IMR-90 (cell line): ENCODE measurements around the gene TPO. TPM values are rescaled to one million over a fixed set of nuclear protein-coding genes. Genes with fewer than 3 reads are reported as not detected.
"Not testable (repeated sequence)": the region's sequence is repeated elsewhere in the genome, so short reads cannot be mapped to it uniquely, and the experiment has no call there.

Source experiments
- ATAC-seq: fragments of 200-7000 bp; cut with Tn5 transposase; 2 replicates; pipeline ENCODE4 v1.9.1; 2020; ENCODE audit warnings: low read depth, mild to moderate bottlenecking, moderate library complexity
- BruUV-seq: library from RNA; stranded (reverse); fragments of 400-500 nt; replicated peaks from 2 replicates; lab custom pipeline; 2021; lab: Mats Ljungman, UMichigan
- CTCF ChIA-PET: fragments of 300-600 bp; formaldehyde crosslinking; extraction: SDS; loops from one replicate; lab custom pipeline; 2021; ENCODE audit warnings: antibody characterized with exemption; lab: Yijun Ruan, JAX
- POLR2A ChIA-PET: fragments of 300-600 bp; sonication (Branson Sonifier 250); formaldehyde crosslinking; loops from one replicate; lab custom pipeline; 2022; ENCODE audit warnings: antibody characterized with exemption; ENCODE audit not compliant: unreplicated experiment; lab: Charles Lee
- DNase-seq: peaks from one replicate; pipeline ENCODE4 v3.0.0; 2013
- H2AFZ ChIP-seq: replicated peaks from 2 replicates; pipeline ENCODE3; 2013; ENCODE audit warnings: low read length, mild to moderate bottlenecking; ENCODE audit not compliant: poor library complexity
- H2AK5ac ChIP-seq: 2 replicates; pipeline ENCODE4 v1.6.1; 2013; ENCODE audit warnings: low read depth, low read length, inconsistent platforms
- H2AK9ac ChIP-seq: replicated peaks from 2 replicates; pipeline ENCODE3; 2013; ENCODE audit warnings: mild to moderate bottlenecking, low read depth, low read length, moderate library complexity; ENCODE audit not compliant: poor library complexity
- H2BK120ac ChIP-seq: 2 replicates; pipeline ENCODE4 v1.6.1; 2013; ENCODE audit warnings: low read depth, low read length, inconsistent platforms
- H2BK15ac ChIP-seq: 3 replicates; pipeline ENCODE4 v1.6.1; 2013; ENCODE audit warnings: low read depth, low read length, inconsistent platforms
- H2BK20ac ChIP-seq: 2 replicates; pipeline ENCODE4 v1.6.1; 2013; ENCODE audit warnings: low read depth, mild to moderate bottlenecking, inconsistent platforms, low read length, moderate library complexity
- H2BK5ac ChIP-seq: 2 replicates; pipeline ENCODE4 v1.6.1; 2013; ENCODE audit warnings: mild to moderate bottlenecking, low read depth, low read length, inconsistent platforms; ENCODE audit not compliant: poor library complexity, severe bottlenecking
- H3K14ac ChIP-seq: replicated peaks from 2 replicates; pipeline ENCODE4 v1.6.1; 2013; ENCODE audit warnings: low read depth, low read length, inconsistent platforms
- H3K18ac ChIP-seq: 2 replicates; pipeline ENCODE4 v1.6.1; 2013; ENCODE audit warnings: low read depth, low read length, control low read depth
- H3K23ac ChIP-seq: 2 replicates; pipeline ENCODE4 v1.6.1; 2013; ENCODE audit warnings: low read depth, low read length, inconsistent platforms
- H3K27ac ChIP-seq: 2 replicates; pipeline ENCODE4 v1.5.1; 2013; ENCODE audit warnings: mild to moderate bottlenecking, control low read depth, low read length; ENCODE audit not compliant: insufficient read depth
- H3K27me3 ChIP-seq: 2 replicates; pipeline ENCODE4 v1.6.1; 2013; ENCODE audit warnings: low read length; ENCODE audit not compliant: control insufficient read depth, insufficient read depth
- H3K36me3 ChIP-seq: 2 replicates; pipeline ENCODE4 v1.6.1; 2013; ENCODE audit warnings: low read length, mixed read lengths; ENCODE audit not compliant: control insufficient read depth, insufficient read depth
- H3K4ac ChIP-seq: 2 replicates; pipeline ENCODE4 v1.6.1; 2013; ENCODE audit warnings: low read depth, low read length, inconsistent platforms
- H3K4me1 ChIP-seq: 2 replicates; pipeline ENCODE4 v1.6.1; 2013; ENCODE audit warnings: low read length, mixed read lengths; ENCODE audit not compliant: control insufficient read depth, insufficient read depth
- H3K4me2 ChIP-seq: 2 replicates; pipeline ENCODE4 v1.6.1; 2013; ENCODE audit warnings: low read depth, mild to moderate bottlenecking, control low read depth, low read length, moderate library complexity
- H3K4me3 ChIP-seq: 2 replicates; pipeline ENCODE4 v1.5.1; 2013; ENCODE audit warnings: low read depth, mild to moderate bottlenecking, control low read depth, low read length, moderate library complexity; ENCODE audit not compliant: insufficient read depth
- H3K56ac ChIP-seq: 2 replicates; pipeline ENCODE4 v1.6.1; 2013; ENCODE audit warnings: low read length, inconsistent platforms; ENCODE audit not compliant: insufficient read depth; ENCODE audit errors: extremely low read depth
- H3K79me1 ChIP-seq, 2 experiments: 2 replicates each; pipeline ENCODE4 v1.6.1; 2013; ENCODE audit warnings: low read length in 2 of 2, inconsistent platforms in 1 of 2, low read depth in 1 of 2
- H3K9ac ChIP-seq: 2 replicates; pipeline ENCODE4 v1.6.1; 2013; ENCODE audit warnings: low read depth, low read length, control low read depth
- H3K9me1 ChIP-seq: 2 replicates; pipeline ENCODE4 v1.6.1; 2013; ENCODE audit warnings: low read length, inconsistent platforms; ENCODE audit not compliant: insufficient read depth
- H3K9me3 ChIP-seq: 2 replicates; pipeline ENCODE4 v1.6.1; 2013; ENCODE audit warnings: low read length; ENCODE audit not compliant: control insufficient read depth, insufficient read depth
- H4K20me1 ChIP-seq: 2 replicates; pipeline ENCODE4 v1.6.1; 2013; ENCODE audit warnings: low read length, inconsistent platforms; ENCODE audit not compliant: insufficient read depth
- H4K5ac ChIP-seq: 2 replicates; pipeline ENCODE4 v1.6.1; 2013; ENCODE audit warnings: mild to moderate bottlenecking, low read depth, low read length, control low read depth
- H4K8ac ChIP-seq, 2 experiments: 2 replicates each; pipeline ENCODE4 v1.6.1; 2013; ENCODE audit warnings: low read depth in 2 of 2, low read length in 2 of 2, control low read depth in 1 of 2, inconsistent platforms in 1 of 2
- H4K91ac ChIP-seq: 2 replicates; pipeline ENCODE4 v1.6.1; 2013; ENCODE audit warnings: low read depth, low read length, inconsistent platforms; ENCODE audit not compliant: insufficient read depth
- MAFK ChIP-seq: IDR thresholded peaks from 2 replicates; pipeline ENCODE4 v1.6.1; 2012; ENCODE audit warnings: low read depth, low read length, improper control_type of control experiment
- MAZ ChIP-seq: IDR thresholded peaks from 2 replicates; pipeline ENCODE4 v1.6.1; 2012; ENCODE audit warnings: low read depth, mild to moderate bottlenecking, low read length, improper control_type of control experiment, moderate library complexity, borderline replicate concordance
- whole genome bisulfite sequencing, 2 experiments: methylation state at CpG; one replicate each; pipeline versions ENCODE4 v1.1.5 to v1.1.7; 2013; ENCODE audit warnings: missing lambda C conversion rate in 2 of 2; ENCODE audit not compliant: insufficient read length in 1 of 2; ENCODE audit errors: extremely low coverage in 2 of 2; 5-methylcytosine and 5-hydroxymethylcytosine counted together
- dilution Hi-C: fragments of 300-500 bp; cut with HindIII; formaldehyde crosslinking; loops from one replicate; pipeline ENCODE4 v1.14.3; 2018; ENCODE audit warnings: low sequenced_read_pairs; ENCODE audit not compliant: unreplicated experiment
- in situ Hi-C: fragments of 300-500 bp; cut with MboI; formaldehyde crosslinking; loops from 3 replicates; pipeline ENCODE4 v1.14.3; 2019; ENCODE audit warnings: low sequenced_read_pairs, inconsistent platforms, mixed read lengths
- intact Hi-C: fragments of 100-400 bp; cut with micrococcal nuclease; formaldehyde crosslinking; loops from 2 replicates; pipeline ENCODE4 v1.10.0; 2022
- polyA plus RNA-seq, 3 experiments: library from polyadenylated mRNA; depleted of rRNA; stranded (reverse); fragments of >200 nt; gene quantifications; 2 replicates each; pipeline ENCODE4 v1.2.3, GENCODE V29; 2012; ENCODE audit warnings: low replicate concordance in 1 of 3
- total RNA-seq: library from RNA; depleted of rRNA; stranded (reverse); fragments of >200 nt; gene quantifications from 2 replicates; pipeline ENCODE4 v1.2.3, GENCODE V29; 2012

TPO gene
- total and polyA plus RNA-seq, 2 of the 4 experiments (the other 2 are of a cell fraction), result not detected

DNA sequence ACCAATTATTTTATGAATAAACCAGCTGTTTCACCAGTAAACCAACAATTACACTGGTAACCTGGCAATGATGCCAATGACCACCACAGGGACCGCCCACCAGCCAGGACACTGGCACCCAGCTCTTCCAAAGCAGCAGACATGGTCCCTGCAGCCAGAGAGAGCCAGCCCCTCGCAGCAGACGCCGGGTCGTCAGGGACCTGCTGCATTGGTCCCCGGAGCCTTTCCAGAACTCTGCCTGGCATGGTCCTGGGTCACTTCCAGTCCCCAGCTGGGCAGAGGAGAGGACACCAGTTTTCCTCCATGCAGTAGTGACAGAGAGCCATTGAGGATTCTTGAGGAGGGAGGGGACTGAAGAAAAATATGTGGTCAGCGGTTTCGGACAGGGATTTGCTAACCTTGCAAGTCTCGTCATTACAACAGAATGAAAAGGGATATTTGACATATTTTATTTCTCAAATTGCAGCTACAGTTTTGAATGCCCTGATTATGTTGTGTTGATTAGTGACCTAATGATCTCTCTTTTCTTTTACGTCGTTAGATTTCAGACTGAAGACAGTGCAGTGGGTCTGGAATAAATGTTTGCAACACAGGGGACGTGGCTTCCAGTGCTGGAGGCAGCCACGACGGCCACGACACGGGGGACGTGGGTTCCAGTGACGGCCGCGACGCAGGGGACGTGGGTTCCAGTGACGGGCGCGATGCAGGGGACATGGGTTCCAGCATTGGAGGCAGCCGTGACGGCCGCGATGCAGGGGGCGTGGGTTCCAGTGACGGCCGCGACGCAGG is 154.5 kb downstream of the TPO start:
- dilution Hi-C loops, result no loop called here
- Histone ChIP-seq H3K4me1 (no peaks in the 10 kb centered on the region; the same call in 1 of the 2 replicates), H4K20me1 (no peaks in the 10 kb centered on the region), H3K9me3 (no peaks in the 10 kb centered on the region; the same call in 1 of the 2 replicates), H3K56ac (no peak overlapping the region), H2BK120ac (no peak overlapping the region), H4K8ac (no peak overlapping the region), H3K79me1 (no peaks in the 10 kb centered on the region), H3K14ac (no peak overlapping the region), H3K27ac (no peak overlapping the region), H4K91ac (no peak overlapping the region), H2BK5ac (no peak overlapping the region), H2AK9ac (no peak overlapping the region), H3K9me1 (no peaks in the 10 kb centered on the region; the same call in 1 of the 2 replicates), H3K36me3 (no peaks in the 10 kb centered on the region), H2AK5ac (no peak overlapping the region), H3K4me3 (no peak overlapping the region), H3K4me2 (no peak overlapping the region), H3K23ac (no peak overlapping the region), H3K4ac (no peak overlapping the region), H2AFZ (no peak overlapping the region), H3K9ac (no peak overlapping the region), H4K5ac (no peak overlapping the region), H3K27me3 (peaks cover 13% of the 10 kb centered on the region), H2BK20ac (no peak overlapping the region), H2BK15ac (no peak overlapping the region), H3K18ac (no peak overlapping the region)
- ATAC-seq (no peak), DNase-seq (no peak)
- ChIA-PET CTCF (interaction anchor here (1.0 kb wide), 1 partner anchor 26 kb away, joined by 3 read pairs; no protein-coding TSS in a partner anchor), POLR2A (no interaction called here)
- no TSS peak for BruUV-seq
- no peak for TF ChIP-seq MAZ
- 0 out of 2 replicates have a peak, but pooled peaks have one; percentile 26 for TF ChIP-seq MAFK
- intact Hi-C loops, result no loop called here
- in situ Hi-C loops, result no loop called here
- 71% methylated on average over 1 of the region's 34 CpGs; no CpG with 5 or more reads in 1 of the 2 experiments for WGBS, 2 experiments

DNA sequence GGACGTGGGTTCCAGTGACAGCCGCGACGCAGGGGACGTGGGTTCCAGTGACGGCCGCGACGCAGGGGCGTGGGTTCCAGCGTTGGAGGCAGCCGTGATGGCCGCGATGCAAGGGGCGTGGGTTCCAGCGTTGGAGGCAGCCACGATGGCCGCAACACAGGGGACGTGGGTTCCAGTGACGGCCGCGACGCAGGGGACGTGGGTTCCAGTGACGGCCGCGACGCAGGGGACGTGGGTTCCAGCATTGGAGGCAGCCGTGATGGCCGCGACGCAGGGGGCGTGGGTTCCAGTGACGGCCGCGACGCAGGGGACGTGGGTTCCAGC is 155.0 kb downstream of the TPO start:
- H2AK5ac ChIP-seq, H4K5ac ChIP-seq, H2AK9ac ChIP-seq, POLR2A ChIA-PET, H3K4ac ChIP-seq, H2BK20ac ChIP-seq, H2BK5ac ChIP-seq, DNase-seq, H3K9me3 ChIP-seq, intact Hi-C loops, H3K4me3 ChIP-seq, H2BK120ac ChIP-seq, ATAC-seq, dilution Hi-C loops, H3K4me2 ChIP-seq, H3K18ac ChIP-seq, H2AFZ ChIP-seq, in situ Hi-C loops, H4K91ac ChIP-seq, H2BK15ac ChIP-seq, H3K27ac ChIP-seq, H4K20me1 ChIP-seq, BruUV-seq, H3K9me1 ChIP-seq, H4K8ac ChIP-seq, H3K56ac ChIP-seq, H3K36me3 ChIP-seq, H3K9ac ChIP-seq, H3K4me1 ChIP-seq, H3K23ac ChIP-seq, H3K14ac ChIP-seq, H3K79me1 ChIP-seq: not testable (repeated sequence)
- WGBS, 2 experiments, result no CpG with 5 or more reads among the region's 39 CpGs
- CTCF ChIA-PET, result interaction anchor here (1.0 kb wide), 1 partner anchor 26 kb away, joined by 3 read pairs; no protein-coding TSS in a partner anchor
- peaks cover 11% of the 10 kb centered on the region for H3K27me3 ChIP-seq
